ENCODE measurements around the gene MYO5B.

MYO5B gene

DNA sequence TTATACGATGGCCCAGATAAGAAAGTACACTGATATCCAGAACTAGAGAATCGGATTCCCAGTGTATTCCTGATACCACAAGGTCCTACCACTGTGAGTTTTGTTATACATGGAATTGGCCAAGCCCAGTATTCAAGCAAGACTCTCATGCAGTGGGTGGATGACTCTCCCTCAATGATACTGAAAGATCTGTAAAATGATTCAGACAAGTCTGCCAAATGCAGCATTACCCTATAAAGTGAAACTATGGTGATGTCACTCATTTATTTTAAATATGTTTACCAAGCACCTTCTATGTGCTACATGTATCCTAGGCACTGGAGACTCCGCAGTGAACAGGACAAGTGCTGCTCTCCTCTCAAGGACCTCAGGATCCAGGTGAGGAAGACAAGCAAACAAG lies 22.6 kb downstream of the MYO5B start:
- H3K27me3 Mint-ChIP-seq (ENCODE audit: low read depth): peaks cover 15% of the 10 kb centered on the region
- no peaks in the 10 kb centered on the region for H3K4me1 Mint-ChIP-seq
- H3K4me3 Mint-ChIP-seq: no peak overlapping the region
- peaks cover 2% of the 10 kb centered on the region for H3K9me3 Mint-ChIP-seq
- H3K36me3 Mint-ChIP-seq (ENCODE audit: low read depth): no peaks in the 10 kb centered on the region
- TF ChIP-seq CTCF (IDR thresholded peaks at IDR 0.05; ENCODE audit: unreplicated experiment in 3 of 3): no peak
- no peak overlapping the region for H3K27ac Mint-ChIP-seq

GRCh38 chr18:50171406-50171805 lies 23.5 kb downstream of the MYO5B start:
- Mint-ChIP-seq H3K27ac (no peak overlapping the region), H3K9me3 (peaks cover 2% of the 10 kb centered on the region), H3K27me3 (ENCODE audit: low read depth) (peaks cover 15% of the 10 kb centered on the region), H3K4me1 (no peaks in the 10 kb centered on the region), H3K4me3 (no peak overlapping the region), H3K36me3 (ENCODE audit: low read depth) (no peaks in the 10 kb centered on the region)
- no peak for TF ChIP-seq CTCF (IDR thresholded peaks at IDR 0.05; ENCODE audit: unreplicated experiment in 3 of 3)

GRCh38 chr18:50170004-50170403 lies 24.9 kb downstream of the MYO5B start:
- Mint-ChIP-seq H3K27me3 (ENCODE audit: low read depth) (peaks cover 7% of the 10 kb centered on the region), H3K9me3 (no peaks in the 10 kb centered on the region), H3K36me3 (ENCODE audit: low read depth) (no peaks in the 10 kb centered on the region), H3K27ac (no peak overlapping the region), H3K4me3 (no peak overlapping the region), H3K4me1 (no peaks in the 10 kb centered on the region)
- no peak for TF ChIP-seq CTCF (IDR thresholded peaks at IDR 0.05; ENCODE audit: unreplicated experiment in 3 of 3)

DNA sequence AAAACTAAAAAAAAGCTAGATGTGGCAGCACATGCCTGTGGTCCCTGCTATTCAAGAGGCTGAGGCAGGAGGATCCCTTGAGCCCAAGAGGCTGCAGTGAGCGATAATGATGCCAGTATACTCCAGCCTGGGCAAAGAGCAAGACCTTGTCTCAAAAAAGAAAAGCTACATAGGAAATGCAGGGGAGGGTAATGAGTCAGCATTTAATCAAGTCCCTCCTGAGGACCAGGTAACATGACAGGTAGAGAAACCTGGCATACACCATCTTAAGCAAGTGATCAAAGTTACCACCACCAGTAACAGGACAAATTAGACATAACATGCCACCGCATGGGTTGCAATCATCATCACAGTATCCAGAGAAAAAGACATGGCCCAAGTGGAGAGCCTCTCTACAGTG lies 25.8 kb downstream of the MYO5B start:
- Mint-ChIP-seq H3K4me3 (no peak overlapping the region), H3K9me3 (no peaks in the 10 kb centered on the region), H3K36me3 (ENCODE audit: low read depth) (no peaks in the 10 kb centered on the region), H3K27me3 (ENCODE audit: low read depth) (peaks cover 11% of the 10 kb centered on the region), H3K27ac (no peak overlapping the region), H3K4me1 (no peaks in the 10 kb centered on the region)
- TF ChIP-seq CTCF (IDR thresholded peaks at IDR 0.05; ENCODE audit: unreplicated experiment in 3 of 3): no peak

DNA sequence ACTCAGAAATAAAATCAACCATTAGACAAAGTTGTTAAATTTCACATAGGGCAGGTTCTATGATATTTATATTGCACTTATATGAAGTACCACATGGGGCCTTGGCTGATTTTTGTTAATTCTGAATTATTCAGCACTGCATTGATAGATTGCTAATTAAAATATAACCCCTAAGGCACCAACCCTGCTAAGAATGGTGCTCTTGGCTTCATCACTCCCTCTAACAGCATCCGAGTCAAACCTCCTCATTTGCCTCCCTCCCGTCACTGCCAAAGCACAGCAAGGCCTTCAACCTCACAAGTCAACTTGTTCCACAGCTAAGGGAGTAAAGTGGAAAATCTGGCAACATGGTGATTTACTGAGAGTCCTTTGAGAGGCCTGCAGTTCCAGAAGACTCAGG lies 27.0 kb downstream of the MYO5B start:
- Mint-ChIP-seq H3K27me3 (ENCODE audit: low read depth) (peaks cover 11% of the 10 kb centered on the region), H3K27ac (no peak overlapping the region)

More for the DNA sequence above, 27.0 kb downstream of the MYO5B start:
- no peaks in the 10 kb centered on the region for H3K4me1 Mint-ChIP-seq
- no peaks in the 10 kb centered on the region for H3K36me3 Mint-ChIP-seq (ENCODE audit: low read depth)
- no peak overlapping the region for H3K4me3 Mint-ChIP-seq
- TF ChIP-seq CTCF (IDR thresholded peaks at IDR 0.05; ENCODE audit: unreplicated experiment in 3 of 3): no peak
- no peaks in the 10 kb centered on the region for H3K9me3 Mint-ChIP-seq
